LNCaP clone FGC (cell line): ENCODE results near the gene PTPN11.

Source experiments
- DNase-seq: peaks from one replicate; pipeline ENCODE4 v3.0.0-alpha.2; 2011; ENCODE audit warnings: low read depth
- H3K4me3 ChIP-seq: 2 replicates; pipeline ENCODE4 v1.5.1; 2011; ENCODE audit warnings: mild to moderate bottlenecking, low read depth, low read length, control low read depth
- CTCF ChIP-seq: IDR thresholded peaks from 2 replicates; pipeline ENCODE4 v1.5.1; 2012; ENCODE audit warnings: mild to moderate bottlenecking; ENCODE audit not compliant: control insufficient read depth, insufficient read depth; ENCODE audit errors: extremely low read depth

PTPN11 gene

GRCh38 chr12:112496496-112496895 is 77.7 kb downstream of the PTPN11 start:
- TF ChIP-seq CTCF, result no peak
- no peak for DNase-seq
- H3K4me3 ChIP-seq, result no peak overlapping the region

GRCh38 chr12:112498580-112498979 is 79.8 kb downstream of the PTPN11 start:
- TF ChIP-seq CTCF, result no peak
- no peak overlapping the region for H3K4me3 ChIP-seq
- no peak for DNase-seq

- TF ChIP-seq CTCF, result no peak
- no peak overlapping the region for H3K4me3 ChIP-seq
- DNase-seq, result no peak
Observed at GRCh38 chr12:112503512-112503911, 84.8 kb downstream of the PTPN11 start.

- no peak for TF ChIP-seq CTCF
- H3K4me3 ChIP-seq, result no peak overlapping the region
- DNase-seq, result no peak
Observed at GRCh38 chr12:112506513-112507166, 87.9 kb downstream of the PTPN11 start.

GRCh38 chr12:112513471-112513870 is 94.7 kb downstream of the PTPN11 start:
- DNase-seq, result no peak
- H3K4me3 ChIP-seq, result no peak overlapping the region
- TF ChIP-seq CTCF, result no peak

GRCh38 chr12:112514456-112514855 is 95.7 kb downstream of the PTPN11 start:
- no peak for DNase-seq
- TF ChIP-seq CTCF, result no peak

More at GRCh38 chr12:112514456-112514855, 95.7 kb downstream of the PTPN11 start:
- H3K4me3 ChIP-seq, result no peak overlapping the region
